ENCODE measurements around the gene LRRC57. TPM values are rescaled to one million over a fixed set of nuclear protein-coding genes. Genes with fewer than 3 reads are reported as not detected.

LRRC57 gene
- total and polyA plus RNA-seq, 2 of the 8 experiments (the other 6 are each of a cell fraction or from before 2014, with no cell fraction given): 5.0 to 12.7 TPM

- peak overlapping the region in 3 of 4 experiments; percentile 46 to 89 (median 48); a peak in 3 of 7 replicates for H3K9ac ChIP-seq (replicated peaks in 1 of 4; ENCODE audit: extremely low read depth in 1 of 4, low read depth in 3 of 4, low read length in 3 of 4)
- no peak for FAIRE-seq
Observed at GRCh38 chr15:42494998-42495360, 53.6 kb downstream of the LRRC57 start.

More at GRCh38 chr15:42494998-42495360, 53.6 kb downstream of the LRRC57 start:
- no peak overlapping the region for H4K5ac ChIP-seq (ENCODE audit: insufficient read length, low read depth, low read length)
- no peaks in the 10 kb centered on the region for H3K79me1 ChIP-seq (ENCODE audit: low read depth, low read length)
- no peak overlapping the region for H3K14ac ChIP-seq (ENCODE audit: insufficient read length)
- ChIA-PET POLR2A (ENCODE audit: partially characterized antibody) (interaction anchor here (0.7 to 2.0 kb wide), 10 partner anchors 8 to 222 kb away, joined by 3 to 9 read pairs (median 3); partner anchors contain the start of genes GANC, HAUS2, LRRC57 and TMEM87A), CTCF (ENCODE audit: partially characterized antibody) (no interaction called here)
- peaks cover 0 to 5% (median 1%) of the 10 kb centered on the region in 4 experiments; a peak in 4 of 7 replicates for H3K4me1 ChIP-seq (replicated peaks in 1 of 4; ENCODE audit: control insufficient read depth in 3 of 4, insufficient read depth in 4 of 4, low read length in 3 of 4)
- peaks cover 0 to 1% of the 10 kb centered on the region in 2 experiments for H4K20me1 ChIP-seq (replicated peaks in 1 of 2; ENCODE audit: control insufficient read depth in 1 of 2, insufficient read depth in 2 of 2, low read length in 2 of 2)
- H4K8ac ChIP-seq (ENCODE audit: extremely low read depth, insufficient read depth, low read length): no peak overlapping the region
- H2AK5ac ChIP-seq (ENCODE audit: low read depth, low read length): no peak overlapping the region
- peak overlapping the region; percentile 53; the same call in 1 of the 2 replicates for H3K18ac ChIP-seq (ENCODE audit: extremely low read depth, low read length)
- no peak for DNase-seq (ENCODE audit: low read depth in 1 of 2, low spot score in 2 of 2)
- no peak overlapping the region for H3K4ac ChIP-seq (replicated peaks; ENCODE audit: insufficient read length, low read depth, low read length)
- no peak overlapping the region for H2BK12ac ChIP-seq (ENCODE audit: low read depth, low read length)
- peak overlapping the region; percentile 71 to 98 (median 88); a peak in 7 of 8 replicates for H3K4me3 ChIP-seq (ENCODE audit: extremely low read depth in 1 of 4, insufficient read depth in 2 of 4, low read depth in 3 of 4, low read length in 4 of 4)
- H2BK120ac ChIP-seq (replicated peaks; ENCODE audit: low read depth, low read length): no peak overlapping the region
- H3K56ac ChIP-seq (replicated peaks; ENCODE audit: insufficient read length, low read depth, low read length): peak overlapping the region; percentile 49
- TF ChIP-seq, protein P1, sequence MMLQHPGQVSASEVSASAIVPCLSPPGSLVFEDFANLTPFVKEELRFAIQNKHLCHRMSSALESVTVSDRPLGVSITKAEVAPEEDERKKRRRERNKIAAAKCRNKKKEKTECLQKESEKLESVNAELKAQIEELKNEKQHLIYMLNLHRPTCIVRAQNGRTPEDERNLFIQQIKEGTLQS (IDR thresholded peaks at IDR 0.05; ENCODE audit: insufficient read depth, low read depth, low read length): no peak
- TF ChIP-seq CBX8 (IDR thresholded peaks at IDR 0.05; ENCODE audit: borderline replicate concordance, low read depth, low read length): no peak
- no peak for TF ChIP-seq HDAC6 (IDR thresholded peaks at IDR 0.05; ENCODE audit: low read depth, low read length)
- TF ChIP-seq, protein P2, sequence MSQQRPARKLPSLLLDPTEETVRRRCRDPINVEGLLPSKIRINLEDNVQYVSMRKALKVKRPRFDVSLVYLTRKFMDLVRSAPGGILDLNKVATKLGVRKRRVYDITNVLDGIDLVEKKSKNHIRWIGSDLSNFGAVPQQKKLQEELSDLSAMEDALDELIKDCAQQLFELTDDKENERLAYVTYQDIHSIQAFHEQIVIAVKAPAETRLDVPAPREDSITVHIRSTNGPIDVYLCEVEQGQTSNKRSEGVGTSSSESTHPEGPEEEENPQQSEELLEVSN (IDR thresholded peaks at IDR 0.05): no peak
- no peak for TF ChIP-seq ASH2L (IDR thresholded peaks at IDR 0.05; ENCODE audit: low read length)
- TF ChIP-seq BCL11A (IDR thresholded peaks at IDR 0.05; ENCODE audit: low read depth in 2 of 2, low read length in 2 of 2): no peak
- TF ChIP-seq CREB1 (IDR thresholded peaks at IDR 0.05): no peak
- no peak for TF ChIP-seq GABPA (IDR thresholded peaks at IDR 0.05; ENCODE audit: borderline replicate concordance, insufficient read depth, low read length)
- no peak for TF ChIP-seq RAD21 (IDR thresholded peaks at IDR 0.05 in 1 of 2, conservative IDR thresholded peaks at IDR 0.05 in 1 of 2; ENCODE audit: low read depth in 2 of 2, low read length in 2 of 2)
- TF ChIP-seq KDM1A (IDR thresholded peaks at IDR 0.05; ENCODE audit: borderline replicate concordance, low read length): no peak
- H3K4me2 ChIP-seq (ENCODE audit: insufficient read depth in 1 of 2, low read depth in 2 of 2, low read length in 2 of 2): peak overlapping the region; percentile 61 to 78
- H3K23ac ChIP-seq (ENCODE audit: insufficient read length): no peak overlapping the region
- no peak overlapping the region for H4K91ac ChIP-seq (replicated peaks; ENCODE audit: insufficient read length, low read length)
- H2BK5ac ChIP-seq (ENCODE audit: low read depth, low read length): peak overlapping the region; percentile 60; the same call in 1 of the 2 replicates
- no peak overlapping the region for H2BK15ac ChIP-seq (ENCODE audit: low read length)
- 0 out of 2 replicates have a peak overlapping the region, but pooled peaks have one; percentile 54 for H2AFZ ChIP-seq (ENCODE audit: low read length)
- H3K27me3 ChIP-seq (replicated peaks in 1 of 4; ENCODE audit: control insufficient read depth in 3 of 4, extremely low read depth in 1 of 4, insufficient read depth in 3 of 4, low read length in 3 of 4): no peaks in the 10 kb centered on the region
- H3K27ac ChIP-seq (ENCODE audit: low read depth, low read length): no peak overlapping the region
- H3K79me2 ChIP-seq (ENCODE audit: control insufficient read depth in 1 of 2, insufficient read depth in 2 of 2, low read length in 2 of 2): peaks cover 0 to 35% of the 10 kb centered on the region in 2 experiments; a peak in 2 of 4 replicates
- H3K23me2 ChIP-seq (ENCODE audit: low read depth, low read length): peaks cover 11% of the 10 kb centered on the region; the same call in 1 of the 2 replicates
- no peaks in the 10 kb centered on the region for H3K36me3 ChIP-seq (ENCODE audit: control insufficient read depth in 2 of 4, insufficient read depth in 4 of 4, low read length in 3 of 4)
- no peaks in the 10 kb centered on the region for H3K9me3 ChIP-seq (ENCODE audit: insufficient read depth in 2 of 2, low read depth in 1 of 2, low read length in 1 of 2)
- no peak overlapping the region for H2BK20ac ChIP-seq (ENCODE audit: low read length)
- 56% methylated on average over 10 of the region's 10 CpGs; no CpG with 5 or more reads in 1 of the 2 experiments for WGBS, 2 experiments (ENCODE audit: extremely low coverage in 1 of 2, insufficient coverage in 1 of 2, insufficient read length in 1 of 2, insufficient replicate concordance in 2 of 2, low coverage in 1 of 2, low lambda C conversion rate in 2 of 2, missing lambda C conversion rate in 1 of 2)
